Adrenal gland (tissue), 12 donors: ENCODE results near the gene RABGAP1L. TPM values are rescaled to one million over a fixed set of nuclear protein-coding genes. Genes with fewer than 3 reads are reported as not detected.
"Not testable (repeated sequence)": the region's sequence is repeated elsewhere in the genome, so short reads cannot be mapped to it uniquely, and the experiment has no call there.

ENCODE experiments used
- DNase-seq, 7 donors: peaks; one replicate each; pipeline ENCODE4 v3.0.0-alpha.2; 2019 to 2020
- H3K27ac ChIP-seq, 5 donors: fragments of 200-600 bp; sonication (generic) in 4 of 5; 1 replicate in 3 of 5; 2 replicates in 2 of 5; pipeline versions ENCODE4 v1.5.1 to v1.8.0; 2016 to 2020; ENCODE audit warnings: mild to moderate bottlenecking in 1 of 5
- H3K27me3 ChIP-seq: fragments of 200-600 bp; 2 replicates; pipeline ENCODE4 v1.8.0; 2021
- H3K36me3 ChIP-seq, 2 donors: fragments of 200-600 bp; replicated peaks in 1 of 2; 1 replicate in 1 of 2; 2 replicates in 1 of 2; pipeline versions ENCODE4 v1.5.1 to v1.8.0; 2018 to 2022
- H3K4me1 ChIP-seq, 2 donors: fragments of 200-600 bp; replicated peaks in 1 of 2; 1 replicate in 1 of 2; 2 replicates in 1 of 2; pipeline versions ENCODE4 v1.5.1 to v1.8.0; 2018 to 2021
- H3K4me3 ChIP-seq, 4 donors: fragments of 200-600 bp; sonication (generic) in 3 of 4; one replicate each; pipeline ENCODE4 v1.5.1; 2016 to 2018
- H3K9me3 ChIP-seq, 3 donors: fragments of 200-600 bp; sonication (generic) in 1 of 3; replicated peaks in 1 of 3; 1 replicate in 2 of 3; 2 replicates in 1 of 3; pipeline versions ENCODE4 v1.5.1 to v1.8.0; 2016 to 2021
- CTCF ChIP-seq, 6 experiments: fragments of 450-650 bp in 4 of 6; fragments of 200-600 bp in 2 of 6; sonication (generic) in 1 of 6; IDR thresholded peaks; 1 replicate in 5 of 6; 2 replicates in 1 of 6; pipeline versions ENCODE4 v1.5.1 to v1.8.0; 2016 to 2021; ENCODE audit warnings: antibody characterized with exemption in 6 of 6, mild to moderate bottlenecking in 2 of 6, moderate library complexity in 1 of 6
- POLR2A ChIP-seq, 2 donors: fragments of 450-650 bp; IDR thresholded peaks; one replicate each; pipeline ENCODE4 v1.6.1; 2017; ENCODE audit warnings: antibody characterized with exemption in 2 of 2, mild to moderate bottlenecking in 2 of 2, moderate library complexity in 1 of 2
- whole genome bisulfite sequencing, 4 donors: extraction: QIAGEN DNeasy Blood & Tissue Kit in 2 of 4; methylation state at CpG; one replicate each; pipeline versions ENCODE4 v1.1.5 to v1.1.7; 2013 to 2017; 5-methylcytosine and 5-hydroxymethylcytosine counted together
- intact Hi-C, 2 donors: fragments of 100-400 bp; cut with DNase I; formaldehyde crosslinking; loops; one replicate each; pipeline versions ENCODE4 v1.14.1 to v1.15.0; 2022 to 2023
- polyA plus RNA-seq, 3 donors: library from polyadenylated mRNA; stranded (reverse); fragments of 200-250 nt in 2 of 3; fragments of 350-450 nt in 1 of 3; fragmentation: Illumina TruSeq in 1 of 3; extraction: RNeasy Lipid Tissue Mini Kit (QIAGEN cat#74804) in 1 of 3; gene quantifications; one replicate each; pipeline ENCODE4 v1.2.3, GENCODE V29; 2013 to 2014
- total RNA-seq, 9 donors: library from RNA; depleted of rRNA in 4 of 9; stranded (reverse); fragments of >200 nt in 4 of 9; fragments of 120-200 nt in 1 of 9; fragmentation: NEBNext Ultra II Directional in 1 of 9; extraction: Animal tissue kit (Norgen Biotek cat#: 25700) in 1 of 9; gene quantifications; one replicate each; pipeline versions ENCODE4 v1.1.0 to v1.2.4, GENCODE V29; 2013 to 2023
- donor health status: healthy with polysubstance abuse.
- donor health status: Bipolar disorder and iron deficiency.
- donor health status: DM: yes; HTN: yes; CAD: no.
- donor health status: DM: no; HTN: no; CAD: no.
- donor health status: DM: no; HTN: no; CAD: no.
- donor health status: DM: yes; HTN: yes; CAD: no.

The RABGAP1L gene
- total and polyA plus RNA-seq, 12 donors, result 10.4 to 29.9 (median 19.7) TPM

GRCh38 chr1:174580801-174581200, 421.5 kb downstream of the RABGAP1L start:
- Histone ChIP-seq H3K4me3 (no peak overlapping the region), H3K36me3 (no peaks in the 10 kb centered on the region), H3K27ac (no peak overlapping the region), H3K4me1 (no peaks in the 10 kb centered on the region), H3K27me3 (no peaks in the 10 kb centered on the region), H3K9me3 (peaks cover 0 to 3% (median 0%) of the 10 kb centered on the region in 3 donors)
- TF ChIP-seq CTCF (IDR thresholded peaks at IDR 0.05) (no peak), POLR2A (IDR thresholded peaks at IDR 0.05) (no peak)
- intact Hi-C loops, result no loop called here
- DNase-seq, result no peak
- 69 to 80% (median 76%) methylated on average over 3 of the region's 3 CpGs for WGBS, 4 donors

GRCh38 chr1:174583316-174583715, 424.0 kb downstream of the RABGAP1L start:
- Histone ChIP-seq H3K27me3 (no peaks in the 10 kb centered on the region), H3K36me3 (no peaks in the 10 kb centered on the region), H3K4me1 (no peaks in the 10 kb centered on the region), H3K4me3 (no peak overlapping the region), H3K27ac (no peak overlapping the region), H3K9me3 (no peaks in the 10 kb centered on the region)
- intact Hi-C loops, result no loop called here
- no peak for DNase-seq
- no peak for TF ChIP-seq CTCF (IDR thresholded peaks at IDR 0.05)
- no peak for TF ChIP-seq POLR2A (IDR thresholded peaks at IDR 0.05)
- 92 to 97% (median 95%) methylated on average over 1 of the region's 1 CpG for WGBS, 4 donors

GRCh38 chr1:174584071-174584470, 424.8 kb downstream of the RABGAP1L start:
- intact Hi-C loops, result no loop called here
- H3K27me3 ChIP-seq, result no peaks in the 10 kb centered on the region
- H3K4me3 ChIP-seq, result no peak overlapping the region
- no peaks in the 10 kb centered on the region for H3K36me3 ChIP-seq
- TF ChIP-seq POLR2A (IDR thresholded peaks at IDR 0.05), result no peak
- TF ChIP-seq CTCF (IDR thresholded peaks at IDR 0.05), result no peak
- no peak overlapping the region for H3K27ac ChIP-seq
- no peaks in the 10 kb centered on the region for H3K4me1 ChIP-seq
- 94 to 100% (median 98%) methylated on average over 1 of the region's 1 CpG for WGBS, 4 donors
- no peak for DNase-seq
- no peaks in the 10 kb centered on the region for H3K9me3 ChIP-seq

- H3K27me3 ChIP-seq, H3K36me3 ChIP-seq, H3K4me1 ChIP-seq, intact Hi-C loops, H3K9me3 ChIP-seq, H3K27ac ChIP-seq, DNase-seq, H3K4me3 ChIP-seq: not testable (repeated sequence)
Observed at GRCh38 chr1:174588618-174589017, 429.3 kb downstream of the RABGAP1L start.

GRCh38 chr1:174605198-174605597, 445.9 kb downstream of the RABGAP1L start:
- Histone ChIP-seq H3K9me3 (no peaks in the 10 kb centered on the region), H3K27ac (no peak overlapping the region), H3K27me3 (no peaks in the 10 kb centered on the region), H3K4me3 (no peak overlapping the region), H3K36me3 (no peaks in the 10 kb centered on the region), H3K4me1 (no peaks in the 10 kb centered on the region)
- DNase-seq, result no peak
- TF ChIP-seq POLR2A (IDR thresholded peaks at IDR 0.05) (no peak), CTCF (IDR thresholded peaks at IDR 0.05) (no peak)
- 89 to 100% (median 91%) methylated on average over 1 of the region's 1 CpG for WGBS, 4 donors
- intact Hi-C loops, result no loop called here
